Measurements from ENCODE around the gene SIRPB2.
"Not testable (repeated sequence)": the region's sequence is repeated elsewhere in the genome, so short reads cannot be mapped to it uniquely, and the experiment has no call there.

SIRPB2 gene

DNA sequence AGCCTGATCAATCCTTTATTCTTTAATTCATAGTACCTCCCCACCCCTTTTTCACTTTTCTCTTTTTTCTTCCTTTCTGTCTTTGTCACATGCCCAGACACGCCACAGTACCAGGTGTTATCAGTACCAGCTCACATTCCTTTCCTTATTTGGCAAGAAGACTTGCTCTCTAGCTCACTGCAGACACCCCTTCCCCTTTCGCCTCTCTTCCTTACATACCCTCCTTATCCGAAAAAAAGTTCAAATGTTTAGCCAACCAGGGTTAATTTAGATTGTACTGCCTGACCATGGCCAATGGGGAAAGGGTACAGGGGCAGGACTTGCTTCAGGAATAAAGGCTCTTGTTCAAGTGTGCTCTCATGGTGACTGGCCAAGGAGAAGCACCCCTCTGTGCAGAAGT, 9.3 kb upstream of the SIRPB2 start:
- Histone ChIP-seq H3K4me1 (ENCODE audit: control insufficient read depth in 1 of 2, insufficient read depth in 2 of 2, low read length in 2 of 2) (peaks cover 9% of the 10 kb centered on the region in 2 experiments), H2AFZ (ENCODE audit: insufficient read depth, low read length, poor library complexity) (no peak overlapping the region), H3K4ac (ENCODE audit: low read depth, low read length) (no peak overlapping the region), H3K36me3 (ENCODE audit: control insufficient read depth in 1 of 2, insufficient read depth in 2 of 2, low read length in 2 of 2) (no peaks in the 10 kb centered on the region), H4K12ac (ENCODE audit: low read depth, low read length) (no peak overlapping the region), H2BK120ac (ENCODE audit: insufficient read depth, low read length, poor library complexity) (peak overlapping the region; percentile 96), H3K79me2 (ENCODE audit: control insufficient read depth, insufficient read depth, low read length, poor library complexity) (no peaks in the 10 kb centered on the region), H3K79me1 (ENCODE audit: low read length) (peaks cover 11% of the 10 kb centered on the region), H3K18ac (ENCODE audit: low read length) (no peak overlapping the region), H2AK5ac (ENCODE audit: low read length) (no peak overlapping the region), H3K27ac (ENCODE audit: low read depth, low read length) (no peak overlapping the region), H4K8ac (ENCODE audit: low read depth, low read length) (no peak overlapping the region), H3K23ac (ENCODE audit: low read length) (no peak overlapping the region), H4K91ac (ENCODE audit: low read depth, low read length) (peak overlapping the region; percentile 77), H3K27me3 (ENCODE audit: insufficient read depth, low read length) (peaks cover 2% of the 10 kb centered on the region), H3K9me3 (ENCODE audit: insufficient read depth, low read depth, low read length) (no peaks in the 10 kb centered on the region), H3K9ac (ENCODE audit: low read length) (no peak overlapping the region), H3K4me2 (ENCODE audit: low read length) (no peak overlapping the region), H2BK12ac (ENCODE audit: low read length) (no peak overlapping the region), H3K4me3 (ENCODE audit: low read depth, low read length) (no peak overlapping the region), H2BK5ac (ENCODE audit: low read depth, low read length, poor library complexity) (peak overlapping the region; percentile 93), H3K14ac (ENCODE audit: low read length) (no peak overlapping the region)
- peak in 1 of 2 donors; percentile 57 for DNase-seq
- WGBS (ENCODE audit: extremely low coverage, insufficient coverage, insufficient read length), result no CpG with 5 or more reads among the region's 3 CpGs

GRCh38 chr20:1499528-1500420, 8.6 kb upstream of the SIRPB2 start:
- peak; percentile 47 to 76 for DNase-seq
- Histone ChIP-seq H3K27ac (ENCODE audit: low read depth, low read length) (no peak overlapping the region), H4K91ac (ENCODE audit: low read depth, low read length) (peak overlapping the region; percentile 77), H3K18ac (ENCODE audit: low read length) (peak overlapping the region; percentile 47), H3K36me3 (ENCODE audit: control insufficient read depth in 1 of 2, insufficient read depth in 2 of 2, low read length in 2 of 2) (no peaks in the 10 kb centered on the region), H2AK5ac (ENCODE audit: low read length) (peak overlapping the region; percentile 60), H4K12ac (ENCODE audit: low read depth, low read length) (no peak overlapping the region), H2BK5ac (ENCODE audit: low read depth, low read length, poor library complexity) (peak overlapping the region; percentile 93), H3K4me1 (ENCODE audit: control insufficient read depth in 1 of 2, insufficient read depth in 2 of 2, low read length in 2 of 2) (peaks cover 9% of the 10 kb centered on the region in 2 experiments), H3K4me2 (ENCODE audit: low read length) (no peak overlapping the region), H2AFZ (ENCODE audit: insufficient read depth, low read length, poor library complexity) (peak overlapping the region; percentile 23), H3K4ac (ENCODE audit: low read depth, low read length) (peak overlapping the region; percentile 37), H3K4me3 (ENCODE audit: low read depth, low read length) (no peak overlapping the region), H3K14ac (ENCODE audit: low read length) (peak overlapping the region; percentile 77), H3K79me2 (ENCODE audit: control insufficient read depth, insufficient read depth, low read length, poor library complexity) (no peaks in the 10 kb centered on the region), H4K8ac (ENCODE audit: low read depth, low read length) (peak overlapping the region; percentile 46), H2BK12ac (ENCODE audit: low read length) (peak overlapping the region; percentile 74), H3K9ac (ENCODE audit: low read length) (no peak overlapping the region), H3K9me3 (ENCODE audit: insufficient read depth, low read depth, low read length) (no peaks in the 10 kb centered on the region), H2BK120ac (ENCODE audit: insufficient read depth, low read length, poor library complexity) (peak overlapping the region; percentile 96), H3K27me3 (ENCODE audit: insufficient read depth, low read length) (peaks cover 2% of the 10 kb centered on the region), H3K23ac (ENCODE audit: low read length) (no peak overlapping the region), H3K79me1 (ENCODE audit: low read length) (peaks cover 11% of the 10 kb centered on the region)
- WGBS (ENCODE audit: extremely low coverage, insufficient coverage, insufficient read length), result no CpG with 5 or more reads among the region's 8 CpGs

- H3K4ac ChIP-seq (ENCODE audit: low read depth, low read length); H3K9me3 ChIP-seq (ENCODE audit: insufficient read depth, low read depth, low read length); H3K27ac ChIP-seq (ENCODE audit: low read depth, low read length); H3K18ac ChIP-seq (ENCODE audit: low read length); H3K14ac ChIP-seq (ENCODE audit: low read length); H3K4me3 ChIP-seq (ENCODE audit: low read depth, low read length); H3K36me3 ChIP-seq (ENCODE audit: control insufficient read depth in 1 of 2, insufficient read depth in 2 of 2, low read length in 2 of 2); H3K4me2 ChIP-seq (ENCODE audit: low read length); H4K8ac ChIP-seq (ENCODE audit: low read depth, low read length); H3K23ac ChIP-seq (ENCODE audit: low read length); H3K9ac ChIP-seq (ENCODE audit: low read length); H4K12ac ChIP-seq (ENCODE audit: low read depth, low read length); H3K27me3 ChIP-seq (ENCODE audit: insufficient read depth, low read length); H2BK12ac ChIP-seq (ENCODE audit: low read length); H4K91ac ChIP-seq (ENCODE audit: low read depth, low read length); H2AK5ac ChIP-seq (ENCODE audit: low read length); H3K4me1 ChIP-seq (ENCODE audit: control insufficient read depth in 1 of 2, insufficient read depth in 2 of 2, low read length in 2 of 2); H2BK120ac ChIP-seq (ENCODE audit: insufficient read depth, low read length, poor library complexity); H3K79me2 ChIP-seq (ENCODE audit: control insufficient read depth, insufficient read depth, low read length, poor library complexity); H2BK5ac ChIP-seq (ENCODE audit: low read depth, low read length, poor library complexity); H2AFZ ChIP-seq (ENCODE audit: insufficient read depth, low read length, poor library complexity): not testable (repeated sequence)
- peaks cover 11% of the 10 kb centered on the region for H3K79me1 ChIP-seq (ENCODE audit: low read length)
- no CpG with 5 or more reads among the region's 5 CpGs for WGBS (ENCODE audit: extremely low coverage, insufficient coverage, insufficient read length)
- DNase-seq, result peak in 1 of 2 donors; percentile 58
Measured at GRCh38 chr20:1497371-1497770, 6.2 kb upstream of the SIRPB2 start.

DNA sequence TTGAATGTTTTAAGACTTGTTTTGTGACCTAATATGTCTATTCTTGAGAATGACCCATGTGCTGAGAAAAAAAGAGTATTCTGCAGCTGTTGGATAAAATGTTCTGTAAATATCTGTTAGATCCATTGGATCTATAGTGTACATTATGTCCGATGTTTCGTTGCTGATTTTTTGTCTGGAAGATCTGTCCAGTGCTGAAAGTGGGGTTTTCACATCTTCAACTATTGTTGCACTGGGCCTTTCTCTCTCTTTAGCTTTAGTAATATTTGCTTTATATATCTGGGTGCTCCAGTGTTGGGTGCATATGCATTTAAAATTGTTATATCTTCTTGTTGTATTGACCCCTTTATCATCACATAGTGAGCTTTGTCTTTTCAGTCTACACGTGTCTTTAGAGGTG, 5.7 kb upstream of the SIRPB2 start:
- no peak overlapping the region for H3K27ac ChIP-seq (ENCODE audit: low read depth, low read length)
- H4K12ac ChIP-seq (ENCODE audit: low read depth, low read length), result no peak overlapping the region

More for the DNA sequence above, 5.7 kb upstream of the SIRPB2 start:
- H3K4me1 ChIP-seq (ENCODE audit: control insufficient read depth in 1 of 2, insufficient read depth in 2 of 2, low read length in 2 of 2), result peaks cover 9% of the 10 kb centered on the region in 2 experiments
- H3K9me3 ChIP-seq (ENCODE audit: insufficient read depth, low read depth, low read length), result no peaks in the 10 kb centered on the region
- no peaks in the 10 kb centered on the region for H3K79me2 ChIP-seq (ENCODE audit: control insufficient read depth, insufficient read depth, low read length, poor library complexity)
- H3K23ac ChIP-seq (ENCODE audit: low read length), result no peak overlapping the region
- H3K9ac ChIP-seq (ENCODE audit: low read length), result no peak overlapping the region
- DNase-seq, result no peak
- no peaks in the 10 kb centered on the region for H3K27me3 ChIP-seq (ENCODE audit: insufficient read depth, low read length)
- H3K4me2 ChIP-seq (ENCODE audit: low read length), result no peak overlapping the region
- H3K79me1 ChIP-seq (ENCODE audit: low read length), result peaks cover 11% of the 10 kb centered on the region
- H3K4me3 ChIP-seq (ENCODE audit: low read depth, low read length), result no peak overlapping the region
- no peak overlapping the region for H2BK12ac ChIP-seq (ENCODE audit: low read length)
- no peak overlapping the region for H2BK120ac ChIP-seq (ENCODE audit: insufficient read depth, low read length, poor library complexity)
- no peak overlapping the region for H2BK5ac ChIP-seq (ENCODE audit: low read depth, low read length, poor library complexity)
- WGBS (ENCODE audit: extremely low coverage, insufficient coverage, insufficient read length), result no CpG with 5 or more reads among the region's 3 CpGs
- no peak overlapping the region for H2AFZ ChIP-seq (ENCODE audit: insufficient read depth, low read length, poor library complexity)
- no peak overlapping the region for H3K14ac ChIP-seq (ENCODE audit: low read length)
- no peak overlapping the region for H4K8ac ChIP-seq (ENCODE audit: low read depth, low read length)
- H2AK5ac ChIP-seq (ENCODE audit: low read length), result no peak overlapping the region
- no peak overlapping the region for H3K4ac ChIP-seq (ENCODE audit: low read depth, low read length)
- no peak overlapping the region for H4K91ac ChIP-seq (ENCODE audit: low read depth, low read length)
- H3K36me3 ChIP-seq (ENCODE audit: control insufficient read depth in 1 of 2, insufficient read depth in 2 of 2, low read length in 2 of 2), result no peaks in the 10 kb centered on the region
- no peak overlapping the region for H3K18ac ChIP-seq (ENCODE audit: low read length)
